ENCODE results near the gene DUS3L.

DNA sequence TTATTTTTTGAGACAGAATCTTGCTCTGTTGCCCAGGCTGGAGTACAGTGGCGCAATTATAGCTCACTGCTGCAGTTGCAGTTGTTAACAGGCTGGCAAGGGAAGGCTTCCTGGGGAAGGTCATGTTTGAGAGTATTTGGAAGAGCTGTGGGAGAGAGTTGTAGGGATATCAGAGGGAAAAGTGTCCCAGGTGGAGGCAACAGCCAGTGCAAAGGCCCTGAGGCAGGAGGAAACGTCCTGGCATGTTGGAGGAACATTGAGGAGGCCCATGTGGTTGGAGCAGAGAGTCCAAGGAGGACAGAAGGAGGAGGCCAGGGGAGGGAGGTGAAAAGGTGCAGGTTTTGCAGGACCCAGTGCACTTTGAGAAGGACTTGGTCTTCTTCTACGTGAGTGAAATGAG is 2.2 kb upstream of the DUS3L start:
- TF ChIP-seq, protein P1, sequence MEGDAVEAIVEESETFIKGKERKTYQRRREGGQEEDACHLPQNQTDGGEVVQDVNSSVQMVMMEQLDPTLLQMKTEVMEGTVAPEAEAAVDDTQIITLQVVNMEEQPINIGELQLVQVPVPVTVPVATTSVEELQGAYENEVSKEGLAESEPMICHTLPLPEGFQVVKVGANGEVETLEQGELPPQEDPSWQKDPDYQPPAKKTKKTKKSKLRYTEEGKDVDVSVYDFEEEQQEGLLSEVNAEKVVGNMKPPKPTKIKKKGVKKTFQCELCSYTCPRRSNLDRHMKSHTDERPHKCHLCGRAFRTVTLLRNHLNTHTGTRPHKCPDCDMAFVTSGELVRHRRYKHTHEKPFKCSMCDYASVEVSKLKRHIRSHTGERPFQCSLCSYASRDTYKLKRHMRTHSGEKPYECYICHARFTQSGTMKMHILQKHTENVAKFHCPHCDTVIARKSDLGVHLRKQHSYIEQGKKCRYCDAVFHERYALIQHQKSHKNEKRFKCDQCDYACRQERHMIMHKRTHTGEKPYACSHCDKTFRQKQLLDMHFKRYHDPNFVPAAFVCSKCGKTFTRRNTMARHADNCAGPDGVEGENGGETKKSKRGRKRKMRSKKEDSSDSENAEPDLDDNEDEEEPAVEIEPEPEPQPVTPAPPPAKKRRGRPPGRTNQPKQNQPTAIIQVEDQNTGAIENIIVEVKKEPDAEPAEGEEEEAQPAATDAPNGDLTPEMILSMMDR (IDR thresholded peaks at IDR 0.05): no peak
- no peak for TF ChIP-seq ZFX (IDR thresholded peaks at IDR 0.05; ENCODE audit: borderline replicate concordance)

Measured in 22Rv1 (cell line).